ENCODE measurements around the gene NME2.
A peak's percentile ranks its signal among the peaks of the same experiment; 100 is the strongest.

The NME2 gene

GRCh38 chr17:51150932-51151331 is 15.3 kb upstream of the NME2 start:
- Histone ChIP-seq H3K9ac (ENCODE audit: low read length) (no peak overlapping the region), H3K27me3 (ENCODE audit: low read length) (no peaks in the 10 kb centered on the region), H3K9me2 (replicated peaks; ENCODE audit: insufficient read depth, low read length) (no peaks in the 10 kb centered on the region), H2AFZ (ENCODE audit: low read depth, low read length, severe bottlenecking) (no peak overlapping the region), H4K20me1 (ENCODE audit: low read depth, low read length) (no peaks in the 10 kb centered on the region), H3K9me3 (ENCODE audit: insufficient read depth, low read length) (no peaks in the 10 kb centered on the region), H3K4me3 (ENCODE audit: insufficient read depth, low read length, poor library complexity, severe bottlenecking) (no peak overlapping the region), H3K36me3 (ENCODE audit: low read length) (peaks cover 3% of the 10 kb centered on the region; the same call in 1 of the 2 replicates), H3F3A (ENCODE audit: insufficient read depth) (no peaks in the 10 kb centered on the region), H3K79me2 (ENCODE audit: insufficient read depth, low read length) (peaks cover 26% of the 10 kb centered on the region), H3K27ac (ENCODE audit: low read depth, low read length) (no peak overlapping the region), H3K4me2 (ENCODE audit: low read depth, low read length, poor library complexity, severe bottlenecking) (no peak overlapping the region)
- TF ChIP-seq CTCF (IDR thresholded peaks at IDR 0.05; ENCODE audit: insufficient read depth, low read length, poor library complexity, severe bottlenecking) (no peak), EZH2phosphoT487 (conservative IDR thresholded peaks at IDR 0.05; ENCODE audit: low read length) (no peak)

- peak overlapping the region; percentile 88 for H3K4me2 ChIP-seq (ENCODE audit: low read depth, low read length, poor library complexity, severe bottlenecking)
- peaks cover 44% of the 10 kb centered on the region for H3K79me2 ChIP-seq (ENCODE audit: insufficient read depth, low read length)
- no peaks in the 10 kb centered on the region for H3F3A ChIP-seq (ENCODE audit: insufficient read depth)
- peak overlapping the region; percentile 46 for H3K4me3 ChIP-seq (ENCODE audit: insufficient read depth, low read length, poor library complexity, severe bottlenecking)
- no peaks in the 10 kb centered on the region for H3K9me2 ChIP-seq (replicated peaks; ENCODE audit: insufficient read depth, low read length)
- H3K27me3 ChIP-seq (ENCODE audit: low read length), result no peaks in the 10 kb centered on the region
- peak overlapping the region; percentile 85 for H3K9ac ChIP-seq (ENCODE audit: low read length)
- no peaks in the 10 kb centered on the region for H4K20me1 ChIP-seq (ENCODE audit: low read depth, low read length)
- peaks cover 9% of the 10 kb centered on the region; the same call in 1 of the 2 replicates for H3K36me3 ChIP-seq (ENCODE audit: low read length)
- peak overlapping the region; percentile 98 for H2AFZ ChIP-seq (ENCODE audit: low read depth, low read length, severe bottlenecking)
- no peaks in the 10 kb centered on the region for H3K9me3 ChIP-seq (ENCODE audit: insufficient read depth, low read length)
- peak overlapping the region; percentile 70 for H3K27ac ChIP-seq (ENCODE audit: low read depth, low read length)
- TF ChIP-seq EZH2phosphoT487 (conservative IDR thresholded peaks at IDR 0.05; ENCODE audit: low read length), result no peak
- TF ChIP-seq CTCF (IDR thresholded peaks at IDR 0.05; ENCODE audit: insufficient read depth, low read length, poor library complexity, severe bottlenecking), result no peak
Measured at GRCh38 chr17:51152766-51153209, 13.4 kb upstream of the NME2 start.

DNA sequence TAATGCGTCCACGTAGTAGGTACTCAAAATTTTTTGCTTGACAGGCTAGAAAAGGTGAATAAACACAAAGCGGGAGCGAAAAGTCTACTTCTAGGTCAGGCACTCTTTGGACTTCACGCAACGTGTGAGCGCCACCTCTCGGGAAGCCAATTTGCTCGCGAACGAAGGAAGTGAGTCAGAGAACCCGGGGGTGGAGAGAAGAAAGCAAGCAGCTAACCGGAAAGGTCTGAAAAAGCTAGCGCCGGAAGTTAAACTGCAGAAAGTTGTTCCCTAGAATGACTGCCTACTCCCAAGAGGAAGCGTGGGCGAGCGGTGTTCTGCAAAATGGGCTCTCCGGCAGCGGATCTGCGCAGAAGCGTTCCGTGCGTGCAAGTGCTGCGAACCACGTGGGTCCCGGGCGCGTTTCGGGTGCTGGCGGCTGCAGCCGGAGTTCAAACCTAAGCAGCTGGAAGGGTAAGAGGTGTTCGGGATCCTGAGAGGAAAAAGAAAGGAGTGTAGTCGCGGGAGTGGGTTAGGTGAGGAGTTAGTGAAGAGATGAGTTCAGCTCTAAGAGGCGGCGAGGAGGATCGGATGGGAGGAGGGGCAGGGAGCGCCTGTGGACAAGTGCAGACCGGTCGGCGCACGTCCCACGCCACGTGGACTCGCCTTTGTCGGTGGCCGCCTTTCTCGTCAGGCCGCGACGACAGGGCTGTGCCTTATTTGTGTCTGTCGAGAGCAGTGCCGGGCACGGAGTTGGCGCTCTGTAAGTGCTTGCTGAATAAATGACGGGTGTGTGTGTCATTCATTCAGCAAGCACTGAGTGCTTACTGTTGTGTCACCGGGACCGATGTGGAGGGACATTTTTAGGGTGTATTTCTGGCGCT is 12.8 kb upstream of the NME2 start, which contains the start of gene NME1:
NME1 (plus strand) TSS at position 350 of the 863 bp plus-strand sequence. CDS start 2,096 bp downstream, outside the sequence.
- Histone ChIP-seq H3K9me3 (ENCODE audit: insufficient read depth, low read length) (no peaks in the 10 kb centered on the region), H3K4me3 (ENCODE audit: insufficient read depth, low read length, poor library complexity, severe bottlenecking) (peak within 1 kb of the TSS; percentile 93), H3K27me3 (ENCODE audit: low read length) (no peaks in the 10 kb centered on the region), H3F3A (ENCODE audit: insufficient read depth) (no peaks in the 10 kb centered on the region), H3K36me3 (ENCODE audit: low read length) (peaks cover 9% of the 10 kb centered on the region; the same call in 1 of the 2 replicates), H4K20me1 (ENCODE audit: low read depth, low read length) (no peaks in the 10 kb centered on the region), H3K9ac (ENCODE audit: low read length) (peak within 1 kb of the TSS; percentile 85), H3K4me2 (ENCODE audit: low read depth, low read length, poor library complexity, severe bottlenecking) (peak within 1 kb of the TSS; percentile 88), H3K79me2 (ENCODE audit: insufficient read depth, low read length) (peaks cover 49% of the 10 kb centered on the region), H3K9me2 (replicated peaks; ENCODE audit: insufficient read depth, low read length) (no peaks in the 10 kb centered on the region), H3K27ac (ENCODE audit: low read depth, low read length) (peak within 1 kb of the TSS; percentile 70), H2AFZ (ENCODE audit: low read depth, low read length, severe bottlenecking) (peak within 1 kb of the TSS; percentile 98)
- TF ChIP-seq CTCF (IDR thresholded peaks at IDR 0.05; ENCODE audit: insufficient read depth, low read length, poor library complexity, severe bottlenecking) (peak; percentile 93), EZH2phosphoT487 (conservative IDR thresholded peaks at IDR 0.05; ENCODE audit: low read length) (no peak)
